Measurements from ENCODE around the gene RAPGEF1.

DNA sequence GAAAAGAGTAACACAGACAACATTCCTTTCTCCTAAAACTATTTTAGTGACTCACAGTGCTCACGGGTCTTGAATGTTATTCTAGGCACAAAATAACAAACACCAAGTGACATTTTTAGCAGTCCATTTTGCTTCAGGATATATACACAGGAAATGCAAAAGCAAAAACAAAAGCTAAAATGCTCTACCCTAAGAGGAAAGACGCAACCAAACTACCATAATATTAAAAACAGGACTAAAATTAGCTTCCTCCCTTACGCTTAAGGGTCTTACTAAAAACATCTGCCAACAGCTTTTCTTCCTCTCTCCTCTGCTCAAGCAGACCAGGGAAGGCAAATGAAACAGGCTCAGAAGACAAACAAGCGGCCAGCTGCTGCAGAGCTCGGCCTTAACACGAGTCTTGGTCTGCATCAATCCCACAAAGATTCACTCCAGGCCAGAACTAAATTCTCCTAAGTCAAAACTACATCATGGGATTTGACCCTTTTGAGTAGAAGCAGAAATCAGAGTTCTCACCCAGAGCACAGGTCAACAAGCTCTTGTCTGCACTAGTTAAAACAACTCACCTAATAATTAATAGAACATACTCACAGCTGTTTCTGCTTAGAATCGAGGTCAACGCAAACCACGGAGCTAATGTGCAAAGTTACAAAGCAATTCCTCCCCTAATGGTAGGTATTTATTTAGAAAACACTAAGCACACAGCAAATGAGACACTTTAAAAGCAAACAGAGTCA lies 62.3 kb downstream of the RAPGEF1 start:
- TF ChIP-seq, protein P1, sequence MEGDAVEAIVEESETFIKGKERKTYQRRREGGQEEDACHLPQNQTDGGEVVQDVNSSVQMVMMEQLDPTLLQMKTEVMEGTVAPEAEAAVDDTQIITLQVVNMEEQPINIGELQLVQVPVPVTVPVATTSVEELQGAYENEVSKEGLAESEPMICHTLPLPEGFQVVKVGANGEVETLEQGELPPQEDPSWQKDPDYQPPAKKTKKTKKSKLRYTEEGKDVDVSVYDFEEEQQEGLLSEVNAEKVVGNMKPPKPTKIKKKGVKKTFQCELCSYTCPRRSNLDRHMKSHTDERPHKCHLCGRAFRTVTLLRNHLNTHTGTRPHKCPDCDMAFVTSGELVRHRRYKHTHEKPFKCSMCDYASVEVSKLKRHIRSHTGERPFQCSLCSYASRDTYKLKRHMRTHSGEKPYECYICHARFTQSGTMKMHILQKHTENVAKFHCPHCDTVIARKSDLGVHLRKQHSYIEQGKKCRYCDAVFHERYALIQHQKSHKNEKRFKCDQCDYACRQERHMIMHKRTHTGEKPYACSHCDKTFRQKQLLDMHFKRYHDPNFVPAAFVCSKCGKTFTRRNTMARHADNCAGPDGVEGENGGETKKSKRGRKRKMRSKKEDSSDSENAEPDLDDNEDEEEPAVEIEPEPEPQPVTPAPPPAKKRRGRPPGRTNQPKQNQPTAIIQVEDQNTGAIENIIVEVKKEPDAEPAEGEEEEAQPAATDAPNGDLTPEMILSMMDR (IDR thresholded peaks at IDR 0.05; ENCODE audit: low read length), result no peak
- TF ChIP-seq EZH2 (optimal IDR thresholded peaks at IDR 0.05; ENCODE audit: low read depth, low read length), result no peak
- TF ChIP-seq EZH2phosphoT487 (IDR thresholded peaks at IDR 0.05; ENCODE audit: low read length), result no peak
